ENCODE data around the gene DHX32.

The DHX32 gene

GRCh38 chr10:125850766-125851731 is 30.0 kb downstream of the DHX32 start:
- peaks cover 2% of the 10 kb centered on the region for H3K36me3 Mint-ChIP-seq (ENCODE audit: insufficient read depth)
- ATAC-seq (replicated peaks; ENCODE audit: extremely low read depth, poor library complexity, severe bottlenecking) (no peak), DNase-seq (ENCODE audit: low spot score in 2 of 2) (no peak)
- H3K9me3 Mint-ChIP-seq, result no peaks in the 10 kb centered on the region
- H3K4me3 Mint-ChIP-seq, result no peak overlapping the region
- no peak overlapping the region for H3K27ac Mint-ChIP-seq (ENCODE audit: low read depth)
- H3K4me1 Mint-ChIP-seq, result no peaks in the 10 kb centered on the region
- no peaks in the 10 kb centered on the region for H3K27me3 Mint-ChIP-seq

- no peak overlapping the region for H3K27ac Mint-ChIP-seq (ENCODE audit: low read depth)
- H3K9me3 Mint-ChIP-seq, result no peaks in the 10 kb centered on the region
- H3K4me3 Mint-ChIP-seq, result no peak overlapping the region
- H3K36me3 Mint-ChIP-seq (ENCODE audit: insufficient read depth), result peaks cover 2% of the 10 kb centered on the region
- no peak for ATAC-seq (replicated peaks; ENCODE audit: extremely low read depth, poor library complexity, severe bottlenecking)
- DNase-seq (ENCODE audit: low spot score in 2 of 2), result no peak
- no peaks in the 10 kb centered on the region for H3K4me1 Mint-ChIP-seq
- no peaks in the 10 kb centered on the region for H3K27me3 Mint-ChIP-seq
Measured at GRCh38 chr10:125849448-125849847, 31.6 kb downstream of the DHX32 start.

GRCh38 chr10:125848857-125849256 is 32.2 kb downstream of the DHX32 start:
- ATAC-seq (replicated peaks; ENCODE audit: extremely low read depth, poor library complexity, severe bottlenecking) (no peak), DNase-seq (ENCODE audit: low spot score in 2 of 2) (no peak)
- H3K9me3 Mint-ChIP-seq, result no peaks in the 10 kb centered on the region
- no peak overlapping the region for H3K4me3 Mint-ChIP-seq
- H3K36me3 Mint-ChIP-seq (ENCODE audit: insufficient read depth), result peaks cover 4% of the 10 kb centered on the region
- no peak overlapping the region for H3K27ac Mint-ChIP-seq (ENCODE audit: low read depth)
- H3K27me3 Mint-ChIP-seq, result no peaks in the 10 kb centered on the region
- H3K4me1 Mint-ChIP-seq, result no peaks in the 10 kb centered on the region

GRCh38 chr10:125848371-125848770 is 32.7 kb downstream of the DHX32 start:
- Mint-ChIP-seq H3K9me3 (no peaks in the 10 kb centered on the region), H3K27ac (ENCODE audit: low read depth) (no peak overlapping the region), H3K4me3 (no peak overlapping the region), H3K4me1 (no peaks in the 10 kb centered on the region), H3K36me3 (ENCODE audit: insufficient read depth) (peaks cover 4% of the 10 kb centered on the region), H3K27me3 (no peaks in the 10 kb centered on the region)
- no peak for DNase-seq (ENCODE audit: low spot score in 2 of 2)
- no peak for ATAC-seq (replicated peaks; ENCODE audit: extremely low read depth, poor library complexity, severe bottlenecking)

GRCh38 chr10:125846894-125847293 is 34.2 kb downstream of the DHX32 start:
- no peaks in the 10 kb centered on the region for H3K27me3 Mint-ChIP-seq
- ATAC-seq (replicated peaks; ENCODE audit: extremely low read depth, poor library complexity, severe bottlenecking), result no peak
- H3K4me3 Mint-ChIP-seq, result no peak overlapping the region
- H3K9me3 Mint-ChIP-seq, result no peaks in the 10 kb centered on the region
- H3K4me1 Mint-ChIP-seq, result no peaks in the 10 kb centered on the region
- H3K27ac Mint-ChIP-seq (ENCODE audit: low read depth), result no peak overlapping the region
- DNase-seq (ENCODE audit: low spot score in 2 of 2), result no peak
- H3K36me3 Mint-ChIP-seq (ENCODE audit: insufficient read depth), result peaks cover 4% of the 10 kb centered on the region

GRCh38 chr10:125845617-125846016 is 35.5 kb downstream of the DHX32 start:
- DNase-seq (ENCODE audit: low spot score in 2 of 2) (no peak), ATAC-seq (replicated peaks; ENCODE audit: extremely low read depth, poor library complexity, severe bottlenecking) (no peak)
- no peaks in the 10 kb centered on the region for H3K4me1 Mint-ChIP-seq
- H3K27ac Mint-ChIP-seq (ENCODE audit: low read depth), result no peak overlapping the region
- peaks cover 2% of the 10 kb centered on the region for H3K36me3 Mint-ChIP-seq (ENCODE audit: insufficient read depth)
- no peaks in the 10 kb centered on the region for H3K27me3 Mint-ChIP-seq
- H3K4me3 Mint-ChIP-seq, result no peak overlapping the region
- no peaks in the 10 kb centered on the region for H3K9me3 Mint-ChIP-seq

- H3K4me3 Mint-ChIP-seq, result no peak overlapping the region
- H3K36me3 Mint-ChIP-seq (ENCODE audit: insufficient read depth), result peaks cover 2% of the 10 kb centered on the region
- no peak overlapping the region for H3K27ac Mint-ChIP-seq (ENCODE audit: low read depth)
- no peaks in the 10 kb centered on the region for H3K27me3 Mint-ChIP-seq
- no peaks in the 10 kb centered on the region for H3K4me1 Mint-ChIP-seq
- DNase-seq (ENCODE audit: low spot score in 2 of 2) (no peak), ATAC-seq (replicated peaks; ENCODE audit: extremely low read depth, poor library complexity, severe bottlenecking) (no peak)
- H3K9me3 Mint-ChIP-seq, result no peaks in the 10 kb centered on the region
Measured at GRCh38 chr10:125844751-125845221, 36.3 kb downstream of the DHX32 start.

GRCh38 chr10:125843603-125844329 is 37.3 kb downstream of the DHX32 start:
- Mint-ChIP-seq H3K27ac (ENCODE audit: low read depth) (no peak overlapping the region), H3K4me3 (no peak overlapping the region), H3K36me3 (ENCODE audit: insufficient read depth) (peaks cover 7% of the 10 kb centered on the region), H3K9me3 (no peaks in the 10 kb centered on the region), H3K4me1 (no peaks in the 10 kb centered on the region), H3K27me3 (no peaks in the 10 kb centered on the region)
- ATAC-seq (replicated peaks; ENCODE audit: extremely low read depth, poor library complexity, severe bottlenecking) (no peak), DNase-seq (ENCODE audit: low spot score in 2 of 2) (no peak)

GRCh38 chr10:125840955-125841354 is 40.1 kb downstream of the DHX32 start:
- Mint-ChIP-seq H3K9me3 (no peaks in the 10 kb centered on the region), H3K27ac (ENCODE audit: low read depth) (no peak overlapping the region), H3K4me1 (no peaks in the 10 kb centered on the region), H3K36me3 (ENCODE audit: insufficient read depth) (peaks cover 17% of the 10 kb centered on the region), H3K4me3 (no peak overlapping the region), H3K27me3 (no peaks in the 10 kb centered on the region)
- ATAC-seq (replicated peaks; ENCODE audit: extremely low read depth, poor library complexity, severe bottlenecking), result no peak
- no peak for DNase-seq (ENCODE audit: low spot score in 2 of 2)

GRCh38 chr10:125840406-125840805 is 40.7 kb downstream of the DHX32 start:
- peaks cover 23% of the 10 kb centered on the region for H3K36me3 Mint-ChIP-seq (ENCODE audit: insufficient read depth)

GRCh38 chr10:125838802-125839575 is 42.1 kb downstream of the DHX32 start:
- no peaks in the 10 kb centered on the region for H3K4me1 Mint-ChIP-seq
- no peak for ATAC-seq (replicated peaks; ENCODE audit: extremely low read depth, poor library complexity, severe bottlenecking)
- no peaks in the 10 kb centered on the region for H3K27me3 Mint-ChIP-seq
- no peaks in the 10 kb centered on the region for H3K9me3 Mint-ChIP-seq
- no peak overlapping the region for H3K4me3 Mint-ChIP-seq
- no peak overlapping the region for H3K27ac Mint-ChIP-seq (ENCODE audit: low read depth)
- peaks cover 31% of the 10 kb centered on the region for H3K36me3 Mint-ChIP-seq (ENCODE audit: insufficient read depth)
- no peak for DNase-seq (ENCODE audit: low spot score in 2 of 2)

More at GRCh38 chr10:125840406-125840805, 40.7 kb downstream of the DHX32 start:
- Mint-ChIP-seq H3K9me3 (no peaks in the 10 kb centered on the region), H3K27me3 (no peaks in the 10 kb centered on the region), H3K27ac (ENCODE audit: low read depth) (no peak overlapping the region), H3K4me1 (no peaks in the 10 kb centered on the region), H3K4me3 (no peak overlapping the region)
- ATAC-seq (replicated peaks; ENCODE audit: extremely low read depth, poor library complexity, severe bottlenecking), result no peak
- no peak for DNase-seq (ENCODE audit: low spot score in 2 of 2)

- Mint-ChIP-seq H3K4me1 (no peaks in the 10 kb centered on the region), H3K27me3 (no peaks in the 10 kb centered on the region), H3K27ac (ENCODE audit: low read depth) (no peak overlapping the region), H3K9me3 (no peaks in the 10 kb centered on the region), H3K4me3 (no peak overlapping the region), H3K36me3 (ENCODE audit: insufficient read depth) (peaks cover 47% of the 10 kb centered on the region)
- ATAC-seq (replicated peaks; ENCODE audit: extremely low read depth, poor library complexity, severe bottlenecking) (no peak), DNase-seq (ENCODE audit: low spot score in 2 of 2) (no peak)
Measured at GRCh38 chr10:125836746-125837145, 44.3 kb downstream of the DHX32 start.

All from central memory CD8-positive, alpha-beta T cell (primary cell).